22Rv1 (cell line): ENCODE measurements around the gene ST7L.

Experiments
- H3K27ac ChIP-seq: fragments of 450-650 bp; 2 replicates; pipeline ENCODE4 v1.5.1; 2017
- ZFX ChIP-seq: fragments of 450-650 bp; IDR thresholded peaks from 2 replicates; pipeline ENCODE4 v1.6.1; 2017; ENCODE audit warnings: antibody characterized with exemption, borderline replicate concordance
- TF ChIP-seq, protein P1 (sequence below): fragments of 450-650 bp; IDR thresholded peaks from 2 replicates; pipeline ENCODE4 v1.5.1; 2017; ENCODE audit warnings: mild to moderate bottlenecking

ST7L gene

DNA sequence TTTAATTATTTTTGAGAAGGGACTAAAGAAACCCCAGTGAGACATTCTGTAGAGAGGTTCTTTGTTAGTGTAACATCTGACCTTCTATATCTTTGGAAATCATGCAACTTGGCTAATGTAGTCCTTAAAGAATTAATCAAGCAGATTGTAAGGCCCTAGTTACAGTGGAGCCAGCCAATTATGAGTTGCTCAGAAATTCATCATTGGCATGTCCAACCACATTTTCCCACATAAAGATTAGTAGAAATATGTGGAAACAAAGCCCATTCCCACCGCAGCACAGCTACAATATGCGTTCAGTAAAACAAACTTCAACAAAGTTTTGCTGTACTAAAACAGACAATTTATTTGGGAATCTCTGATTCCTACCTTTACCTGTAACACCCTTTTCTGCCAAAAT lies 82.4 kb downstream of the ST7L start:
- no peak overlapping the region for H3K27ac ChIP-seq
- TF ChIP-seq ZFX: no peak

DNA sequence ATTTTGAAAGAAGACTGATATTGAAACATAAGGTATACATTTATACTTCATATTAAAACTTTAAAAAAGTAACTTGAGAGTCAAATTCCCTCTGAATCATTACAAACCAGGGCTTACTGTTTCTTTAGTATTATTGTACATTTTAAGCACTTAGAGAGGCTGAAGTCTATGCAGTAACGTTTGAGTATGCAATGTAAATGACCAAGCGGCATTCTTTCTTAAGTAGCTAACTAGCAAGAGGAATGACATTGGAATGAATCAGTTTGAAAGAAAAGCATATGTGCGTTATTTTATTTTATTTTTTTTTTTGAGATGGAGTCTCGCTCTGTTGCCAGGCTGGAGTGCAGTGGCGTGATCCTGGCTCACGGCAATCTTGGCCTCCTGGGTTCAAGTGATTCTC lies 85.9 kb downstream of the ST7L start:
- TF ChIP-seq ZFX: no peak
- TF ChIP-seq, protein P1, sequence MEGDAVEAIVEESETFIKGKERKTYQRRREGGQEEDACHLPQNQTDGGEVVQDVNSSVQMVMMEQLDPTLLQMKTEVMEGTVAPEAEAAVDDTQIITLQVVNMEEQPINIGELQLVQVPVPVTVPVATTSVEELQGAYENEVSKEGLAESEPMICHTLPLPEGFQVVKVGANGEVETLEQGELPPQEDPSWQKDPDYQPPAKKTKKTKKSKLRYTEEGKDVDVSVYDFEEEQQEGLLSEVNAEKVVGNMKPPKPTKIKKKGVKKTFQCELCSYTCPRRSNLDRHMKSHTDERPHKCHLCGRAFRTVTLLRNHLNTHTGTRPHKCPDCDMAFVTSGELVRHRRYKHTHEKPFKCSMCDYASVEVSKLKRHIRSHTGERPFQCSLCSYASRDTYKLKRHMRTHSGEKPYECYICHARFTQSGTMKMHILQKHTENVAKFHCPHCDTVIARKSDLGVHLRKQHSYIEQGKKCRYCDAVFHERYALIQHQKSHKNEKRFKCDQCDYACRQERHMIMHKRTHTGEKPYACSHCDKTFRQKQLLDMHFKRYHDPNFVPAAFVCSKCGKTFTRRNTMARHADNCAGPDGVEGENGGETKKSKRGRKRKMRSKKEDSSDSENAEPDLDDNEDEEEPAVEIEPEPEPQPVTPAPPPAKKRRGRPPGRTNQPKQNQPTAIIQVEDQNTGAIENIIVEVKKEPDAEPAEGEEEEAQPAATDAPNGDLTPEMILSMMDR: no peak
- H3K27ac ChIP-seq: no peak overlapping the region

DNA sequence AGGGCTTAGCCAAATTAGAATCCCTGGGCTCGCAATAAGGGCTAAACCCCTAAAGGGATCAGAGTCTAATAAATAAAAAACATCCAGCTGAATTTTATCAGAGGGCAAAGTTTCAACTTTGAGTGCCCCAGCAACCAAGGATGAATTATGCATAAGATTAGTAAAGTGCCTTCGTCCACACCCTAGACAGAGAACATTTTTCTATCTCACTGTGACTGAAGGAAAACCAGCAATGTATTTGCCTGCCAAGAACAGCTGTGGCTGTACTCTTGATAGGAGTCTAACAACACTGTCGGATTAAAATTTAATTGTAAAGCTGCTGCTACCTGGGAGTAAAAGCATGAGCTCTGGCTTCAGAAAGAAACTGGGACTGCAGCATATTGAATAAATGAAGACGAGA lies 86.9 kb downstream of the ST7L start:
- no peak overlapping the region for H3K27ac ChIP-seq
- TF ChIP-seq, protein P1: no peak
- no peak for TF ChIP-seq ZFX

DNA sequence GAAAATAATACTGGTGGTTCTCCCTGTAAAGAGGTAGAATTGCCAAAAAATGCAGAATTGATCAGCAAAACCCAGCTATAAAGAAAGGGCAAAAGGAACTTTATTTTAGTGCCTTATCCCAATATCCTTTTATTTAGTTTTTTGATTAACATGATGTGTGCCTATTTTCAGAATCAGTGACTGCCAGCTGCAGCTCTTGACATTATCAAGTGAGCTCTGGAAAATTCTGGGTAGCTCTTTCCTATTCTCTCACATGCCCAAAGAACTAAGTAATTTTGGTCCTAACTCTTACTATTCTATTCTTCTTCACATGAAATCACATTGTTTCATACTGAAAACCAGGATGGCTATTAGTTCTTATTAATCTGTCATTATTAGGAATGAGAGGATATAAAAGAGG lies 88.1 kb downstream of the ST7L start:
- H3K27ac ChIP-seq: no peak overlapping the region
- TF ChIP-seq, protein P1: no peak
- no peak for TF ChIP-seq ZFX

DNA sequence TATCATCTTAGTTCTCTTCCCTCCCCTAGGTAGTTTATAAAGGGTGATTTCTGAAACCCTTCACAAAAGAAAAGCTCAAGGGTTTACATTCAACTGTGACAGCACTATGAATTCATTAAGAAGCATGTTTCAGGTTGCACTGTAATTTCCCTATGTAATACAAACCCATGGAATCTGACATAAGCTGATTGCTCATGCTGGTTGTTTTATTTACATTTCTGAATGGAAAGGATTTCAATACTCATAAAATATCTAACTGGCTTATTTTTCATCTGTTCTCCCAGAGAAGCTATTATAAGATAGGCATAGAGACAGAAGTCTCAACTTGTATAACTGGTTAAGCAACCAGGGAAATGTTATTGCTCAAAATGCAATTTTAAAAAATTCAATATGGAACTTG lies 89.6 kb downstream of the ST7L start:
- no peak overlapping the region for H3K27ac ChIP-seq

DNA sequence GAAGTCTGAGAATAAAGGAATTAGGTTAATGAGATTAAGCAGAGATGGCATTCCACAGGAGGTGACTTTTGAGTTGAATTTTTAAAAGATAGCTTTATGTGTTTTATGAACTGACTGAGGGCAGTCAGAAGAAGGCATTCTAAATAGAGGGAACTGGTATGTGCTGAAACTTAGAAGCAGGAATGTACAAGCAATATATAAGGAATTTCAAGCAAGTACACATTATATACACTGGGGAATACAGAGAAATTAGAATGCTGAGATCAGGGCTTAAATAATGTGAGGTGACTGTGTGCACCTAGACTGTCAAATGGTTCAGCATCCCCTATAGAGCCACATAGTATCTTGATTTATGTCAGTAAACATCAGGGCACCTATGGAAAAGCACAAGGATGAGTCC lies 90.9 kb downstream of the ST7L start:
- TF ChIP-seq, protein P1: no peak
- TF ChIP-seq ZFX: no peak

More for the DNA sequence above, 89.6 kb downstream of the ST7L start:
- no peak for TF ChIP-seq ZFX
- TF ChIP-seq, protein P1: no peak

DNA sequence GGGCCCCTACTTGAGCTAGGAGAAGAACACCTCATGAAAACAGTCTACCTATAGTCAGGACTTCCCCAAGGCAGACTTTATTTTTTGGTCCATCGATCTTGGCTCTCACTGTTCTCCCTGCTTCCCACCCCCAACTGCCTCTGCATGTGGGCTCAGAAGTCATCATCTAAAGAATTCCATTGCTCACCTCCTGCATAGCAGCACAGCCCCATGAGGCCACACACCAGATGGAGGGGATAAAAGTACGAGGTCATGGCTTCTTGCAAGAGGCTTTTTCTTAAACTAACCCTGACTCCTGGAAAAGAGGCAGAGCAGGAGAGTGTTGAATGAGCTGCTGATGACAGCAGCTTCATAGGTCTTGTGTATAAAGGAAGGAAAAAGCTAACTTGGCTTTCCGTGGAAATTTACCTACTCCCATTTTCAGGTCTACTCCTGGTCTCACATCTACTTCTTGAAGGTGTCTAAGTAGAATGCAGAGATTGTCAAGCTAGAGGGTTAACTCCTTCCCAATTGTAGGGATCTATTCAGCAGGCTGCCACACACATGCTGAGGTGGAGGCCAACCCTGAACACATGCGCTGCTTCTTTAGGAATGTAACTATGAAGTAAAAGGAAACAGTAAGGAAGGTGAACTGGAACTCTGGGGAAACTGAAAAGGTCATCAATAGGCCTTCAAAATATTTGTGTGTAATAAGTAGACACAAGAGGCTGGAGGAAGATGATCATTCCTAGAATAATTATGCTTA lies 91.5 kb downstream of the ST7L start:
- H3K27ac ChIP-seq: no peak overlapping the region
- TF ChIP-seq ZFX: no peak
- TF ChIP-seq, protein P1: no peak

More for the DNA sequence above, 90.9 kb downstream of the ST7L start:
- H3K27ac ChIP-seq: no peak overlapping the region

DNA sequence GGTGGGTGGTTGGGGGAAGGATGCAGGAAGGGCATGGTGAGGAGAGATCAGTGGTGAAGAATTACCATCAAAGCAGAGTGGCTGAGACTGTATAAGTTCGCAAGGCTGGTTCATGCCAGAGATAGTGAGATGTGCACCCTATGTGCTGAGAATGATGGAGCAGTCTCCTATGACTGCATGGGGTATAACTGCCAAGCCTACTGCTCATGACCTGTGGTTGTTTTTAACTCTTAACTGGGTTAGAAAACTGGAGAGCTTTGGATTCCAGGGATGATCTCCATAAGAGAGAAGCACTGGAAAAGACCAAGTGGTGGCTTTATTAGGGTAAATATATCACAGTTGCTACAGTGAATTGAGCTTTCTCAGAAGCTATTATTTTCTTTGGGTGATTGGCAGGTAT lies 94.0 kb downstream of the ST7L start:
- no peak overlapping the region for H3K27ac ChIP-seq
- no peak for TF ChIP-seq ZFX
- TF ChIP-seq, protein P1: no peak
